ENCODE data around the gene EPO.

DNA sequence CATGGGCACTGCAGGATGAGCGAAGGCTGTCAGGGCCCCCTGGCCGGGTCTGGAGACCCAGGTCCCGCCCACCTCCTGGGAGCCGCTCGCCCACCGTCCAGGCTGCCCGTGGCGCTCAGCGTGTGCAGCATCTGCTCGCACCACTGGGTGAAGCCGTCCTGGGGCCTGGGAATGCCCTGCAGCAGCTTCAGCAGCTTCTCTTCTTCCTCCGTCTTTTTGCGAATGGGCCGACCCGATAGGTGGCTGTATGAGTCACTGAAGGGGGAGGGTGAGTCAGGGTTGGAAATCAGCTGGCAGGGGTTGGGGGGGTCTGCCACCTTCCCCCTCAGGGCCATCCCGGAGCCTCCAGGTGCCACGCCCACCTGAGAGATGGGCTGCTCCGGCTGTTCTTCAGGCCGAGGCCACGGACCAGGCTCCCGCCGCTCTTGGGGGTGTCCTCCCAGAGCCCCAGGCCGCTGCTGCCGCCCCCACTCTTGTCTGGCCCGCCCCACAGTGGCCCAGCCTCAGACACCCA is 38.0 kb upstream of the EPO start:
- TF ChIP-seq EGR1 (IDR thresholded peaks at IDR 0.05) (no peak), RAD21 (IDR thresholded peaks at IDR 0.05; ENCODE audit: low read depth) (no peak), EP300 (IDR thresholded peaks at IDR 0.05; ENCODE audit: borderline replicate concordance) (no peak), FOXM1 (IDR thresholded peaks at IDR 0.05; ENCODE audit: borderline replicate concordance, low read depth) (no peak), CEBPB (IDR thresholded peaks at IDR 0.05) (no peak)
- TF ChIP-seq, protein P1, sequence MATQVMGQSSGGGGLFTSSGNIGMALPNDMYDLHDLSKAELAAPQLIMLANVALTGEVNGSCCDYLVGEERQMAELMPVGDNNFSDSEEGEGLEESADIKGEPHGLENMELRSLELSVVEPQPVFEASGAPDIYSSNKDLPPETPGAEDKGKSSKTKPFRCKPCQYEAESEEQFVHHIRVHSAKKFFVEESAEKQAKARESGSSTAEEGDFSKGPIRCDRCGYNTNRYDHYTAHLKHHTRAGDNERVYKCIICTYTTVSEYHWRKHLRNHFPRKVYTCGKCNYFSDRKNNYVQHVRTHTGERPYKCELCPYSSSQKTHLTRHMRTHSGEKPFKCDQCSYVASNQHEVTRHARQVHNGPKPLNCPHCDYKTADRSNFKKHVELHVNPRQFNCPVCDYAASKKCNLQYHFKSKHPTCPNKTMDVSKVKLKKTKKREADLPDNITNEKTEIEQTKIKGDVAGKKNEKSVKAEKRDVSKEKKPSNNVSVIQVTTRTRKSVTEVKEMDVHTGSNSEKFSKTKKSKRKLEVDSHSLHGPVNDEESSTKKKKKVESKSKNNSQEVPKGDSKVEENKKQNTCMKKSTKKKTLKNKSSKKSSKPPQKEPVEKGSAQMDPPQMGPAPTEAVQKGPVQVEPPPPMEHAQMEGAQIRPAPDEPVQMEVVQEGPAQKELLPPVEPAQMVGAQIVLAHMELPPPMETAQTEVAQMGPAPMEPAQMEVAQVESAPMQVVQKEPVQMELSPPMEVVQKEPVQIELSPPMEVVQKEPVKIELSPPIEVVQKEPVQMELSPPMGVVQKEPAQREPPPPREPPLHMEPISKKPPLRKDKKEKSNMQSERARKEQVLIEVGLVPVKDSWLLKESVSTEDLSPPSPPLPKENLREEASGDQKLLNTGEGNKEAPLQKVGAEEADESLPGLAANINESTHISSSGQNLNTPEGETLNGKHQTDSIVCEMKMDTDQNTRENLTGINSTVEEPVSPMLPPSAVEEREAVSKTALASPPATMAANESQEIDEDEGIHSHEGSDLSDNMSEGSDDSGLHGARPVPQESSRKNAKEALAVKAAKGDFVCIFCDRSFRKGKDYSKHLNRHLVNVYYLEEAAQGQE (IDR thresholded peaks at IDR 0.05; ENCODE audit: low read depth) = no peak
- TF ChIP-seq, protein P2, sequence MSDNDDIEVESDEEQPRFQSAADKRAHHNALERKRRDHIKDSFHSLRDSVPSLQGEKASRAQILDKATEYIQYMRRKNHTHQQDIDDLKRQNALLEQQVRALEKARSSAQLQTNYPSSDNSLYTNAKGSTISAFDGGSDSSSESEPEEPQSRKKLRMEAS (IDR thresholded peaks at IDR 0.05) = no peak
- TF ChIP-seq, protein P3, sequence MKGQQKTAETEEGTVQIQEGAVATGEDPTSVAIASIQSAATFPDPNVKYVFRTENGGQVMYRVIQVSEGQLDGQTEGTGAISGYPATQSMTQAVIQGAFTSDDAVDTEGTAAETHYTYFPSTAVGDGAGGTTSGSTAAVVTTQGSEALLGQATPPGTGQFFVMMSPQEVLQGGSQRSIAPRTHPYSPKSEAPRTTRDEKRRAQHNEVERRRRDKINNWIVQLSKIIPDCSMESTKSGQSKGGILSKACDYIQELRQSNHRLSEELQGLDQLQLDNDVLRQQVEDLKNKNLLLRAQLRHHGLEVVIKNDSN (IDR thresholded peaks at IDR 0.05) = no peak
